Adrenal gland (tissue), 12 donors: Measurements from ENCODE around the gene ANKRD23. TPM values are rescaled to one million over a fixed set of nuclear protein-coding genes. Genes with fewer than 3 reads are reported as not detected.

ENCODE experiments used
- DNase-seq, 7 donors: peaks; one replicate each; pipeline ENCODE4 v3.0.0-alpha.2; 2019 to 2020
- H3K27ac ChIP-seq, 5 donors: fragments of 200-600 bp; sonication (generic) in 4 of 5; 1 replicate in 3 of 5; 2 replicates in 2 of 5; pipeline versions ENCODE4 v1.5.1 to v1.8.0; 2016 to 2020; ENCODE audit warnings: mild to moderate bottlenecking in 1 of 5
- H3K27me3 ChIP-seq: fragments of 200-600 bp; 2 replicates; pipeline ENCODE4 v1.8.0; 2021
- H3K36me3 ChIP-seq, 2 donors: fragments of 200-600 bp; replicated peaks in 1 of 2; 1 replicate in 1 of 2; 2 replicates in 1 of 2; pipeline versions ENCODE4 v1.5.1 to v1.8.0; 2018 to 2022
- H3K4me1 ChIP-seq, 2 donors: fragments of 200-600 bp; replicated peaks in 1 of 2; 1 replicate in 1 of 2; 2 replicates in 1 of 2; pipeline versions ENCODE4 v1.5.1 to v1.8.0; 2018 to 2021
- H3K4me3 ChIP-seq, 4 donors: fragments of 200-600 bp; sonication (generic) in 3 of 4; one replicate each; pipeline ENCODE4 v1.5.1; 2016 to 2018
- H3K9me3 ChIP-seq, 3 donors: fragments of 200-600 bp; sonication (generic) in 1 of 3; replicated peaks in 1 of 3; 1 replicate in 2 of 3; 2 replicates in 1 of 3; pipeline versions ENCODE4 v1.5.1 to v1.8.0; 2016 to 2021
- POLR2A ChIP-seq, 2 donors: fragments of 450-650 bp; IDR thresholded peaks; one replicate each; pipeline ENCODE4 v1.6.1; 2017; ENCODE audit warnings: antibody characterized with exemption in 2 of 2, mild to moderate bottlenecking in 2 of 2, moderate library complexity in 1 of 2
- WGBS, 4 donors: extraction: QIAGEN DNeasy Blood & Tissue Kit in 2 of 4; methylation state at CpG; one replicate each; pipeline versions ENCODE4 v1.1.5 to v1.1.7; 2013 to 2017; 5-methylcytosine and 5-hydroxymethylcytosine counted together
- intact Hi-C, 2 donors: fragments of 100-400 bp; cut with DNase I; formaldehyde crosslinking; loops; one replicate each; pipeline versions ENCODE4 v1.14.1 to v1.15.0; 2022 to 2023
- polyA plus RNA-seq, 3 donors: library from polyadenylated mRNA; stranded (reverse); fragments of 200-250 nt in 2 of 3; fragments of 350-450 nt in 1 of 3; fragmentation: Illumina TruSeq in 1 of 3; extraction: RNeasy Lipid Tissue Mini Kit (QIAGEN cat#74804) in 1 of 3; gene quantifications; one replicate each; pipeline ENCODE4 v1.2.3, GENCODE V29; 2013 to 2014
- total RNA-seq, 9 donors: library from RNA; depleted of rRNA in 4 of 9; stranded (reverse); fragments of >200 nt in 4 of 9; fragments of 120-200 nt in 1 of 9; fragmentation: NEBNext Ultra II Directional in 1 of 9; extraction: Animal tissue kit (Norgen Biotek cat#: 25700) in 1 of 9; gene quantifications; one replicate each; pipeline versions ENCODE4 v1.1.0 to v1.2.4, GENCODE V29; 2013 to 2023
- TF ChIP-seq, protein P1 (sequence below), 6 experiments: fragments of 450-650 bp in 4 of 6; fragments of 200-600 bp in 2 of 6; sonication (generic) in 1 of 6; IDR thresholded peaks; 1 replicate in 5 of 6; 2 replicates in 1 of 6; pipeline versions ENCODE4 v1.5.1 to v1.8.0; 2016 to 2021; ENCODE audit warnings: antibody characterized with exemption in 6 of 6, mild to moderate bottlenecking in 2 of 6, moderate library complexity in 1 of 6
- donor health status: healthy with polysubstance abuse.
- donor health status: Bipolar disorder and iron deficiency.
- donor health status: DM: yes; HTN: yes; CAD: no.
- donor health status: DM: no; HTN: no; CAD: no.
- donor health status: DM: no; HTN: no; CAD: no.
- donor health status: DM: yes; HTN: yes; CAD: no.

ANKRD23 gene
- total and polyA plus RNA-seq, 12 donors = 1.1 to 10.6 (median 3.8) TPM

DNA sequence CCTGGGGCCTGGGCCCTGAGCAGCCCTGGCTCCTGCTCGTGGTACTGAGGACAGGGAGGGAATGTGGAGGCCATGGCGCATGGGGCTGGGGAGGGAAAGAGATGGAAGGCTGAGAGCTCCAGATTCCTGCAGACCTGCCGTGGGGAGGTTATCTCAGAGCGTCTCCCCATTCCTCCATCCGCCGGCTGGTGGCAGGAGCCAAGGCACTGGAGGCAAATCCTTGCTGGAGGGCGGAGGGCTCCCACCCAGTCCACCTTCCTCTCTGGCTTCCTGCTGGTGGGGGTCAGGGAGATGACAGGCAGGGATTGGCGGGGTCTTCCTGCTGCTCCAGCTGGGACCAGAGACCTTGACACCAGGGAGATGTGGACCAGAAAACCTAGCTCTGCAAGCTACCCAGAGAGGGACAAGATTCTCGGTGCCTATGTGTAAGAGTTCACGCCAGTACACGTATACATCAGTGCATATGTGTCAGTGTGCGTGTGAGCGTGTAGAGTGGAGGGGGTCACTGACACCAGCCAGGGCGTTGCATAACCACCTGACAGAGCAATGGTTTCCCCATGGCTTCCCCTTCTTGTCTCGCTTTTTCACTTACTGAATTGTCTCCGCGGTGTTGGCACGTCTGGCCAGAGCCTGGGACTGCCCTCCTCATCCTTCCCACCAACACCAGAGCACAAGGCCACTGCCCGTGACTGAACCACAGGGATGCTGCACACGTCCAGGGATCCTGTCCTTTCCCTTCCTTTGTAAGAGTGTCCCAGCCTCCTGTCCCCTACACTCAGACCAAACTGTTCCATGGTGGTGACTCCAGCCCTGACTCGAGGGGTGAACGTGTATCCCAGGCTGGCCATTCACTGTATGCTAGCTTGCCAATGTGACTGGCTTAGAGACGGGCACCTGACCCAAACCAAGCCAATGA lies 41.9 kb upstream of the ANKRD23 start:
- Histone ChIP-seq H3K4me3 (no peak overlapping the region), H3K9me3 (no peaks in the 10 kb centered on the region), H3K36me3 (no peaks in the 10 kb centered on the region), H3K27me3 (no peaks in the 10 kb centered on the region), H3K4me1 (peaks cover 0 to 23% of the 10 kb centered on the region in 2 donors), H3K27ac (peak overlapping the region in 1 of 5 donors; percentile 26)
- TF ChIP-seq POLR2A (IDR thresholded peaks at IDR 0.05) = no peak
- TF ChIP-seq, protein P1, sequence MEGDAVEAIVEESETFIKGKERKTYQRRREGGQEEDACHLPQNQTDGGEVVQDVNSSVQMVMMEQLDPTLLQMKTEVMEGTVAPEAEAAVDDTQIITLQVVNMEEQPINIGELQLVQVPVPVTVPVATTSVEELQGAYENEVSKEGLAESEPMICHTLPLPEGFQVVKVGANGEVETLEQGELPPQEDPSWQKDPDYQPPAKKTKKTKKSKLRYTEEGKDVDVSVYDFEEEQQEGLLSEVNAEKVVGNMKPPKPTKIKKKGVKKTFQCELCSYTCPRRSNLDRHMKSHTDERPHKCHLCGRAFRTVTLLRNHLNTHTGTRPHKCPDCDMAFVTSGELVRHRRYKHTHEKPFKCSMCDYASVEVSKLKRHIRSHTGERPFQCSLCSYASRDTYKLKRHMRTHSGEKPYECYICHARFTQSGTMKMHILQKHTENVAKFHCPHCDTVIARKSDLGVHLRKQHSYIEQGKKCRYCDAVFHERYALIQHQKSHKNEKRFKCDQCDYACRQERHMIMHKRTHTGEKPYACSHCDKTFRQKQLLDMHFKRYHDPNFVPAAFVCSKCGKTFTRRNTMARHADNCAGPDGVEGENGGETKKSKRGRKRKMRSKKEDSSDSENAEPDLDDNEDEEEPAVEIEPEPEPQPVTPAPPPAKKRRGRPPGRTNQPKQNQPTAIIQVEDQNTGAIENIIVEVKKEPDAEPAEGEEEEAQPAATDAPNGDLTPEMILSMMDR (IDR thresholded peaks at IDR 0.05) = no peak
- intact Hi-C loops = no loop called here
- peak in 1 of 7 donors; percentile 22 for DNase-seq
- WGBS, 4 donors = 83 to 89% (median 87%) methylated on average over 18 to 23 of the region's 23 CpGs

DNA sequence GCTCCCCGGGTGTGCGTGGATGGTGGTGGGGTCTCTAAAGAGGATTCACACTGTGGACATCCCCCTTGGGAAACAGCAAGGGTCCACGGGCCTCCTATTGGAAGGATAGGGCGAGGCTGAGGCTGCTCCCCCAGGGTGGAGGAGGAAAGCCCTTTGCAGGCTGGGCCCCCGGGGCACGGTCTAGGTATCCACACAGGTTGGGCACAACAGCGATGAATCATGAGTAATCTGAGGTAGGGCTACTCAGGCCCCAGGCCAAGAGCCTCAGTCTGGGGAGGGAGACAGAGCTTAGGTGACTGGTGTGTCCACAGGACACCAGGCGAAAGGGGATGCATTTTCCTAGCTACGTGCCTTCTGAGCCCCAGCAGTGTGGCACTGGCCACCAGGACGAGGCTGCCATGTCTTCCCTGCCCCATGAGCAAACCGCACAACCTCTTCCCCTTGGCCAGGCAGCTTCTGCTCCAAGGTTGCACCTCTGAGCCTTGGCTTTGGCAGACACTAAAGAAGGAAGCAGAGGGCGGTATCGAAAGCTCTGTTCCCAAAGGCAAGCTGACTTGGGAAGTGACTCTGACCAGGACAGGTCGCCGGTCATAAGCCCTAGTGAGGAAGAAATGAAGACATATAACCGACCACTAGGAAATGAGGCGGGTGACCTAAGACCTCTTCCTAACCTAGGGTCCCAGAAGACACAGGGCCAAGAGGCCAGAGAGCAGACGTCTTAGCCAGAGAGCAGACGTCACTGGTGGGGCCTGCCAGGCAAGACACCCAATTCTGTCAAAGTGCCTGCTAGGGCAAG lies 40.7 kb upstream of the ANKRD23 start:
- Histone ChIP-seq H3K27me3 (no peaks in the 10 kb centered on the region), H3K4me3 (no peak overlapping the region), H3K4me1 (peaks cover 0 to 23% of the 10 kb centered on the region in 2 donors), H3K9me3 (no peaks in the 10 kb centered on the region), H3K27ac (peak overlapping the region in 1 of 5 donors; percentile 26), H3K36me3 (no peaks in the 10 kb centered on the region)
- intact Hi-C loops = no loop called here
- no peak for TF ChIP-seq POLR2A (IDR thresholded peaks at IDR 0.05)
- TF ChIP-seq, protein P1 (IDR thresholded peaks at IDR 0.05) = no peak
- peak in 2 of 7 donors; percentile 38 to 42 for DNase-seq
- 69 to 81% (median 76%) methylated on average over 14 to 19 of the region's 19 CpGs for WGBS, 4 donors

DNA sequence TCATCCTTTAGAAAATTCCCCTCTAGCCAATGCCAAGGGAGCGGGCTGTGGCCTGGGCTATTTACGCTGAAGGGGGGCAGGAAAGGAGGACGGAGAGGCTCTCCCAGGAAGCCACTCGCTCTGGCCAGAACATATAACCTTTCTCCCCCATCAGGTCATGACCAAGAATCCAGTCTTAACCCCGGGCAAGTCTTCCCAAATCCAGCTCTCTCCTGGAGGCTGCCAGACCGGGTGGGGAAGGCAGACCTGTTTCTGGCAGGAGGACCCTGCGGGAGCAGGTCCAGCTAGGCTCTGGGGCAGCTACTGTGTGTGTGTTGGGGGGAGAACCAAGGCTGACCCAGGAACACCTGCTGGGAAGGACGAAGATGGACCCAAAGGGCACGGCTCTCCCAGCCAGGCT lies 39.5 kb upstream of the ANKRD23 start:
- no peak for DNase-seq
- intact Hi-C loops = no loop called here
- no peak for TF ChIP-seq POLR2A (IDR thresholded peaks at IDR 0.05)

DNA sequence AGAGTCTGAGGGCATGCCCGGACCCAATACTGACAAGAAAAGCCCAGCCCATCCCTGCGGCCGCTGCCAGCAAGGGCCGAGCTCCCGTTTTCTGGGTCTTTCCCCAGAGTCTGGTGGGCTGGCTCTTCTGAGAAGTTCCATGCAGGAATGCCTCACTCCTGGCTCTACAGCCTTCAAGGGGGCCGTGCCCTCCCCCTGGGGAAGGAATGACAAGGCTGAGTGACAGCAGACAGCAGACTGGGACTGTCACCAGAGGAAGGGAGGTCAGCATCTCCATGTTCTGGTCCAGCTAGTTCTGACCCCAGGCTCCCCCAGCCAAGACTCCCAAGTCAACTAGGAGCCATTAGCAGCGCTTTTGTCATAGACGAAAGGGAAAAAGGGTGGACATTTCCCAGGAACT lies 39.1 kb upstream of the ANKRD23 start:
- Histone ChIP-seq H3K4me1 (peaks cover 0 to 20% of the 10 kb centered on the region in 2 donors), H3K27me3 (no peaks in the 10 kb centered on the region), H3K9me3 (no peaks in the 10 kb centered on the region), H3K4me3 (no peak overlapping the region), H3K36me3 (no peaks in the 10 kb centered on the region), H3K27ac (no peak overlapping the region)
- intact Hi-C loops = no loop called here
- TF ChIP-seq, protein P1 (IDR thresholded peaks at IDR 0.05) = no peak
- TF ChIP-seq POLR2A (IDR thresholded peaks at IDR 0.05) = no peak
- DNase-seq = no peak
- 84 to 91% (median 86%) methylated on average over 3 to 8 of the region's 8 CpGs for WGBS, 4 donors

More for the DNA sequence above, 39.5 kb upstream of the ANKRD23 start:
- H3K4me3 ChIP-seq = no peak overlapping the region
- H3K27me3 ChIP-seq = no peaks in the 10 kb centered on the region
- H3K27ac ChIP-seq = no peak overlapping the region
- WGBS, 4 donors = 81 to 92% (median 86%) methylated on average over 6 to 9 of the region's 9 CpGs
- H3K36me3 ChIP-seq = no peaks in the 10 kb centered on the region
- H3K9me3 ChIP-seq = no peaks in the 10 kb centered on the region
- H3K4me1 ChIP-seq = peaks cover 0 to 23% of the 10 kb centered on the region in 2 donors
